ENCODE results near the gene MTMR12. TPM values are rescaled to one million over a fixed set of nuclear protein-coding genes. Genes with fewer than 3 reads are reported as not detected.

MTMR12 gene
- total and polyA plus RNA-seq, 4 donors: 7.8 to 43.3 (median 23.8) TPM

DNA sequence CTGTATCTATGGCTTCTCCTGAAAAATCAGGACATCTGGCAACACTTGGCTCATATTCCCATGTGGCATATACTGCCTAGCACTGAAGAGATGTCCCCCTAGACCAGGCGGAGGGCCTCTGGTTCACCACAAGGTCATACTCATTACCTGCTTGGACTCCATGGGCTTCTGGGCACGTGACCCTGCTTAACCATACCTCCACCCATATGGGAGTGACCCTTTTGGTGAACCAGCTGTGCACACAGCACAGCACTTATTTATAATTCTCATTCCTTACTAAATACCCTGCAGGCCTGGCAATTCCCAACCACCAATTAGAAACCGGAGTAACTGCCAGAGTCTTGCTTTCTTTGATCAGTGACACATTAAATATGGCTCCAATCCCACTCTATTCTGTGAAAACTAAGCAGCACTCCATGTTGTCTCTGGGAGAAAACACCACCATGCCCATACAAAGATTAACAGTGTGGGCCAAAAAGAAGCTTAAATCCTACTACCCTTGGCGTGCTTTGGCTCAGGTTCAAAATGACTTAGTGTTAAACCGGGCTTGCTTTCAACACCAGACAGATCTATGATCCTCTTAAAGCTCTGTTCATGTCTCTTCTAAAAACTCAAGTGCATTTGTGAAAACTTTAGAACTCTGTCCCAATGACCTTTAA lies 57.7 kb downstream of the MTMR12 start:
- no peaks in the 10 kb centered on the region for H3K27me3 ChIP-seq (ENCODE audit: control insufficient read depth in 3 of 3, insufficient read depth in 3 of 3, low read length in 2 of 3)
- H3K27ac ChIP-seq (ENCODE audit: low read depth in 1 of 2, low read length in 1 of 2): no peak overlapping the region
- ATAC-seq (ENCODE audit: insufficient read depth, low FRiP score) (no peak), DNase-seq (peak in 2 of 3 donors; percentile 45 to 61)
- peaks cover 7 to 16% (median 12%) of the 10 kb centered on the region in 4 donors for H3K36me3 ChIP-seq (ENCODE audit: control insufficient read depth in 4 of 4, insufficient read depth in 4 of 4, low read length in 4 of 4)
- TF ChIP-seq, protein P1, sequence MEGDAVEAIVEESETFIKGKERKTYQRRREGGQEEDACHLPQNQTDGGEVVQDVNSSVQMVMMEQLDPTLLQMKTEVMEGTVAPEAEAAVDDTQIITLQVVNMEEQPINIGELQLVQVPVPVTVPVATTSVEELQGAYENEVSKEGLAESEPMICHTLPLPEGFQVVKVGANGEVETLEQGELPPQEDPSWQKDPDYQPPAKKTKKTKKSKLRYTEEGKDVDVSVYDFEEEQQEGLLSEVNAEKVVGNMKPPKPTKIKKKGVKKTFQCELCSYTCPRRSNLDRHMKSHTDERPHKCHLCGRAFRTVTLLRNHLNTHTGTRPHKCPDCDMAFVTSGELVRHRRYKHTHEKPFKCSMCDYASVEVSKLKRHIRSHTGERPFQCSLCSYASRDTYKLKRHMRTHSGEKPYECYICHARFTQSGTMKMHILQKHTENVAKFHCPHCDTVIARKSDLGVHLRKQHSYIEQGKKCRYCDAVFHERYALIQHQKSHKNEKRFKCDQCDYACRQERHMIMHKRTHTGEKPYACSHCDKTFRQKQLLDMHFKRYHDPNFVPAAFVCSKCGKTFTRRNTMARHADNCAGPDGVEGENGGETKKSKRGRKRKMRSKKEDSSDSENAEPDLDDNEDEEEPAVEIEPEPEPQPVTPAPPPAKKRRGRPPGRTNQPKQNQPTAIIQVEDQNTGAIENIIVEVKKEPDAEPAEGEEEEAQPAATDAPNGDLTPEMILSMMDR (IDR thresholded peaks at IDR 0.05; ENCODE audit: control extremely low read depth, extremely low read depth): no peak
- peaks cover 0 to 11% (median 4%) of the 10 kb centered on the region in 5 donors for H3K4me1 ChIP-seq (ENCODE audit: control insufficient read depth in 5 of 5, insufficient read depth in 5 of 5, low read length in 5 of 5)
- no peak overlapping the region for H3K9ac ChIP-seq (ENCODE audit: insufficient read depth in 1 of 2, low read length in 2 of 2)
- no peaks in the 10 kb centered on the region for H3K9me3 ChIP-seq (ENCODE audit: control insufficient read depth in 4 of 4, insufficient read depth in 3 of 4, low read length in 3 of 4)
- no peak overlapping the region for H3K4me3 ChIP-seq
- 74 to 86% methylated on average over 5 of the region's 5 CpGs for WGBS, 2 donors

DNA sequence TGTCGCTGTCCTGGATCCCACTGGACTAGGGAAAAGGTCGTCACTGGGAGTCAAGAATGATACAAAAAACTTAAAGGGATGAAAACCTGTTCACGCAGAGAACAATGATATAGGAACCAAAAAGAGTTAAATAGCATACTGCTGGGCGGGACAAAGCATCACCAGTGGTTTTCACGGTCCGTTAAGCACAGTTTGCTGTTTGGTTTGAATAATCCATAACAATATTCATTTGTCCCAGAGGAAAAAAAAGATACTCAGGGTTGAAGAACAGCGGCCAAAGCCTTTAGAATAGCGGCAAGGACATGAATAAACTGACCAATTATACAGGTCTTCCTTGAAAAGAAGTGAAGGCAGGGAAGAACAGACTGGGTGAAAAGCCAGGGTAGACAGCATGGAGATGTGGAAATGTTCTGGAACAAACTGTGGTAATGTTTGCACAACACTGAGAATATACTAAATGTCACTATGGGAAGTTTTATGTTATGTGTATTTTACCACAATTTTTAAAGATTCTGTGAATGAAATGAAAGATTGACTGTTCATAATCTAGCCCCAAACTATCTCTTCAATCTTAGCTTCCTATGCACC lies 60.8 kb downstream of the MTMR12 start:
- 94 to 95% methylated on average over 8 of the region's 8 CpGs for WGBS, 2 donors
- Histone ChIP-seq H3K36me3 (ENCODE audit: control insufficient read depth in 4 of 4, insufficient read depth in 4 of 4, low read length in 4 of 4) (peaks cover 15 to 27% (median 22%) of the 10 kb centered on the region in 4 donors), H3K27me3 (ENCODE audit: control insufficient read depth in 3 of 3, insufficient read depth in 3 of 3, low read length in 2 of 3) (no peaks in the 10 kb centered on the region), H3K4me3 (no peak overlapping the region), H3K9ac (ENCODE audit: insufficient read depth in 1 of 2, low read length in 2 of 2) (no peak overlapping the region), H3K4me1 (ENCODE audit: control insufficient read depth in 5 of 5, insufficient read depth in 5 of 5, low read length in 5 of 5) (peaks cover 0 to 11% (median 4%) of the 10 kb centered on the region in 5 donors), H3K27ac (ENCODE audit: low read depth in 1 of 2, low read length in 1 of 2) (no peak overlapping the region), H3K9me3 (ENCODE audit: control insufficient read depth in 4 of 4, insufficient read depth in 3 of 4, low read length in 3 of 4) (peaks cover 0 to 1% (median 0%) of the 10 kb centered on the region in 4 donors)
- ATAC-seq (ENCODE audit: insufficient read depth, low FRiP score): no peak
- no peak for DNase-seq
- TF ChIP-seq, protein P1 (IDR thresholded peaks at IDR 0.05; ENCODE audit: control extremely low read depth, extremely low read depth): no peak

DNA sequence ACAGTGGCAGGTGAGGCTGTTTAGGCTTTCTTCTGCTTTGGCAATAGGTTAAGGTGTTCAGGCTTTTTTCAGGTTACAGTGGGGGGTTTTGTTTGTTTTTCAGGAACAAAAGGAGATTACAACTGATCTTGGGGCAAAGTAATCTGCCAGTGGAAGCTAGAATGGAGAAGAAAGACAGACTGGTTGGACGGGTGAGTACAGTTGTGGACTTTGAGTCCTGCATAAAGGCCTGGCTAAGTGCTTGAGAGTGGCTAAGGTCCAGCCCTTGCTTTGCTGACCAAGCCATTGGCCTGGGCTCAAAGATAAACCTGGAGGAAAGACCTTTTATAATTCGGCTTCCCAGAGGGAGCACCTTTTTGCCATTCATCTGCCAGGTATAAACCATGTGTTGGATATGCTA lies 63.1 kb downstream of the MTMR12 start:
- H3K4me1 ChIP-seq (ENCODE audit: control insufficient read depth in 5 of 5, insufficient read depth in 5 of 5, low read length in 5 of 5): no peaks in the 10 kb centered on the region
- DNase-seq (no peak), ATAC-seq (ENCODE audit: insufficient read depth, low FRiP score) (no peak)
- no peak overlapping the region for H3K4me3 ChIP-seq
- H3K36me3 ChIP-seq (ENCODE audit: control insufficient read depth in 4 of 4, insufficient read depth in 4 of 4, low read length in 4 of 4): peaks cover 17 to 40% (median 29%) of the 10 kb centered on the region in 4 donors
- H3K9me3 ChIP-seq (ENCODE audit: control insufficient read depth in 4 of 4, insufficient read depth in 3 of 4, low read length in 3 of 4): peaks cover 0 to 4% (median 0%) of the 10 kb centered on the region in 4 donors
- no peak overlapping the region for H3K9ac ChIP-seq (ENCODE audit: insufficient read depth in 1 of 2, low read length in 2 of 2)
- WGBS, 2 donors: 75 to 85% methylated on average over 2 of the region's 2 CpGs
- no peaks in the 10 kb centered on the region for H3K27me3 ChIP-seq (ENCODE audit: control insufficient read depth in 3 of 3, insufficient read depth in 3 of 3, low read length in 2 of 3)
- TF ChIP-seq, protein P1 (IDR thresholded peaks at IDR 0.05; ENCODE audit: control extremely low read depth, extremely low read depth): no peak
- no peak overlapping the region for H3K27ac ChIP-seq (ENCODE audit: low read depth in 1 of 2, low read length in 1 of 2)
